ENCODE results near the gene S100A1.

The S100A1 gene

GRCh38 chr1:153611356-153611755 is 16.9 kb upstream of the S100A1 start:
- DNase-seq = no peak

- DNase-seq = no peak
Measured at GRCh38 chr1:153612111-153612754, 16.0 kb upstream of the S100A1 start.

- no peak for DNase-seq
Measured at GRCh38 chr1:153612755-153613331, 15.4 kb upstream of the S100A1 start, which contains the start of gene S100A16. Gene S100A16 (minus strand): TSS chr1:153613137. CDS start chr1:153608151, 4,986 bp downstream.

GRCh38 chr1:153613406-153613805 is 14.8 kb upstream of the S100A1 start:
- DNase-seq = no peak

- no peak for DNase-seq
Measured at GRCh38 chr1:153614189-153614900, 13.9 kb upstream of the S100A1 start.

GRCh38 chr1:153614906-153615305 is 13.3 kb upstream of the S100A1 start:
- no peak for DNase-seq

- no peak for DNase-seq
Measured at GRCh38 chr1:153615406-153615805, 12.8 kb upstream of the S100A1 start.

- DNase-seq = no peak
Measured at GRCh38 chr1:153616144-153616916, 11.9 kb upstream of the S100A1 start, which contains the start of gene S100A14. Gene S100A14 (minus strand): TSS chr1:153616325. CDS start chr1:153615858, 467 bp downstream.

- DNase-seq = no peak
Measured at GRCh38 chr1:153616917-153617311, 11.3 kb upstream of the S100A1 start.

GRCh38 chr1:153617663-153618062 is 10.6 kb upstream of the S100A1 start:
- peak; percentile 61 for DNase-seq

- DNase-seq = no peak
Measured at GRCh38 chr1:153619171-153619570, 9.1 kb upstream of the S100A1 start.

GRCh38 chr1:153623101-153623500 is 5.1 kb upstream of the S100A1 start:
- no peak for DNase-seq

GRCh38 chr1:153624965-153625611 is 3.1 kb upstream of the S100A1 start:
- DNase-seq = no peak

GRCh38 chr1:153626477-153626903 is 1.7 kb upstream of the S100A1 start:
- no peak for DNase-seq

- no peak for DNase-seq
Measured at GRCh38 chr1:153626904-153627714, 1.1 kb upstream of the S100A1 start, which contains the start of gene S100A13. Gene S100A13 (minus strand): TSS chr1:153627505. CDS start chr1:153626472, 1,033 bp downstream.

GRCh38 chr1:153628638-153629342 is 556 bp downstream of the S100A1 start:
- DNase-seq = no peak

GRCh38 chr1:153629343-153629665 is 1.1 kb downstream of the S100A1 start:
- no peak for DNase-seq

GRCh38 chr1:153629971-153630370 is 1.7 kb downstream of the S100A1 start:
- no peak for DNase-seq

GRCh38 chr1:153630384-153630783 is 2.1 kb downstream of the S100A1 start:
- DNase-seq = no peak

GRCh38 chr1:153631047-153632022 is 3.1 kb downstream of the S100A1 start:
- DNase-seq = no peak

Measured in CD4-positive, alpha-beta T cell treated with Interleukin-12 subunit alpha and Interleukin-12 subunit beta, for 1 hour (primary cell).